NCI-H82 treated with DMSO at 0.1 percent for 48 hours (cell line): ENCODE measurements around the gene PTPRR.
"Not testable (repeated sequence)": the region's sequence is repeated elsewhere in the genome, so short reads cannot be mapped to it uniquely, and the experiment has no call there.

ENCODE experiments used
- DNase-seq: peaks from one replicate; lab custom pipeline; 2025; ENCODE audit not compliant: unreplicated experiment; lab: John Stamatoyannopoulos, UW

Gene PTPRR

GRCh38 chr12:70754330-70754741, 166.2 kb downstream of the PTPRR start:
- no peak for DNase-seq

DNA sequence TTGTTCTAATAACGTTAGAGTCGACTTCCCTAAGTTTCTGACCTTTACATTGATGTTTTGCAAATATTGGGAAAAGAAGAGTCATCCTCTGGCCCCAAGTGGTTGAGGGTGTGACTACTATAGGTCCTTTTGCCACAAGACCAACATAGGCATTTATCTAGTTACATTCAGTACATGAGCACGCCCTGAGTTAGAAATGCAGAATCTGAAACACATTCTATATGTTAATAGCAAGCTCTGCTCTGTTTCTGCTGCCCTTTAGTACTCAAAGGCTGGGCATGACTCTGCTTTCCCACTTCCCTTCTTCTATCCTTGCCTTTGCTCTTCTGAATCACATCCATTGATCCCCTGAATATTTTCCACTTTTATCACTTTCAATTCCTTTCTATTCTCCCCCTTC, 168.2 kb downstream of the PTPRR start:
- no peak for DNase-seq

DNA sequence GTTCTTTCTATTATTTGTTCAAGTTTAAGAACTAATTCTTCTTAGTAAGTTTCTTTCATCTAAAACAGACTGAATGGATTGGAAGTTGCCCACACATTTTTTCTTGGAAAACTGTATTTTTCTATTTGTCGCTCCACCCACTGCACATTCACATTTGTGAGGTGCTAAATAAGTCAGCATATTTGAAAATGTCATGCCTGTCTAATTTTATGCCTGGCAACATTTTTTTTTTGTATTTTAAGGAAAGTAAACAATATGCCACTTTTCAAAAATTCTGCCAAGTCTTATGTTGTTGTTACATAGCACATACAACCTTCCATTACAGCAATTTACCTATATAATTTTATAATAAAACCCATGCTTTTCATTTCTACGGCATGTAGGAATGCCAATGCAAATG, 170.6 kb downstream of the PTPRR start:
- DNase-seq = no peak

DNA sequence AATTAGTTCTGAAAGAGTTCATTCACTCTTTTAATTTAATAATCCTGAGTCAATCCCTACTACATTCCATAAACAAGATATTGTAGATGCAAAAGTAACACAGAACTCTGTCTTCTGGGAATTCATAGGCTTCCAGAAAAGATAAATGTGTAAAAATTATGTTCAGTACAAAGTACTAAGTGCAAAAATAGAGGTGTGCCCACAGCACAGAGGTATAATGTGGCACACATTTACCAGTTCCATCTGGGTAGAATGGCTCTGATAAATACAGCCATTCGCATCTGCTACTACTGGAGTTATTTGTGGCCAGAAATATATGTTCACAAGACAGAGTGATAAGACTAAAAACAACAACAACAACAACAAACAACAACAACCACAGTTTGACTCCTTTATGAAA, 171.7 kb downstream of the PTPRR start:
- no peak for DNase-seq

DNA sequence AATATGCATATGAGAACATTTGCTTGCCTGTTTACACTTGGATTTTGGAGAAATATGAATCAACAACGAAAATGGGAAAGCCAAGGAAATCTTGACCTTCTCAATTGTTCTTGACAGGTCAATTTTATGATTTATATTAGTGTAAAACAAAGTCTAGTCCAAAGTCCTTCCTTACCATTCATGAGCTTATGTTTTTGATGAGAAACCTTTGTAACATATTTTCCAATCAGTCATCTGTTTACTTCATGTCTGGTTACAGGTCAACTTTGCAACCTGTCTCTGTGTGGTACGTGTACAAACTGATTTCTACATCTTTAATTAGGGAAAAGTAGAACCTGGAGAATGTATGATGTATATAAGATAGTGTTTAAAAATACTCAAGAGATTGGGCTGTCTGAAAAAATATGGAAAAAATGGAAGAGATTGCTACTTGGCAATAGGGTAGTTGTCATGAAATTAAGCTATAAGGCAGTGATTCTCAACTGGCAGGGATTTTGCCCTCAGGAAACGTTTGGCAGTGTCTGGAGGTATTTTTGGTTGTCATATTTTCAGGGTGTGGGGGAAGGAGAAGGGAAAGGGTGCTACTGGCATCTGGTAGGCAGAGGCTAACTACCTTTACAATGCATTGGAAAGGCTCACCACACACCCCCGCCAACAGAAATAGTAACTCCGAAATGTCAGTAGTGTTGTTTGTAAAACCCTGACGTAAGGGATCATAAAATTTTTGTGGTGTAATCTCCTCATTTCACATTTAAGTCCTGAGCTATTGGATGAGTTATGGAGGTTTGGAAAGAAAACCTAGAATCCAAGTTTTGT, 172.9 kb downstream of the PTPRR start:
- DNase-seq = no peak

DNA sequence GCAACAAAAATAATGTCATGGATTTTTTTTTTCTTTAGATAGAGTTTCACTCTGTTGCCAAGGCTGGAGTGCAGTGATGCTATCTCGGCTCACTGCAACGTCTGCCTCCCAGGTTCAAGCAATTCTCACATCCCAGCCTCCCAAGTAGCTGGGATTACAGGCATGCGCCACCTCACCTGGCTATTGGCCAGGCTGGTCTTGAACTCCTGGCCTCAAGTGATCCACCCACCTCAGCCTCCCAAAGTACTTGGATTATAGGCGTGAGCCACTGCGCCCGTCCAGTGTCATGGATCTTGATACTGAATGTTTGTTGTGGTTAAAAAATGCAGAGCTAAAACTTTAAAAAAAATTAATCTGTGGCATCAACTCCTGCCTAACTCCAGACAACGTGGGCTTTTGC, 175.5 kb downstream of the PTPRR start:
- no peak for DNase-seq

DNA sequence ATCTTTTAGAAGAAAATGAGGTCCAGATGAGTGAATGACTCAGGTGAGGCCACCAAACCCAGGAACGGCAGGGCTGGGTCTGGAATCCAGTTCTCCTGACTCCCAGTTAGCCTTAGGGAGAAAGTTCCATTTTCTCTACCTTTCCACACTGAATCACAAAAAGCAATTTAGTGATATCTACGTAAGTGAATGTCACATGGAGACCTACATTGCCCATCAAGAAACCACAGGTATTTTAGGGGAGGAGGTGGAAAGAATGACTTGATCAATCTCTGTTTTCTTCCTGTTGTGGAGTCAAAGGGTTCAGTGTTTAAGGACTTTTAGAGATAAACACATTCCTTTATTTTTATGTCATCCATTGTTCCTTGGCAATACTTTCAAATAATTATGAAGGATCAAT, 176.4 kb downstream of the PTPRR start:
- no peak for DNase-seq

DNA sequence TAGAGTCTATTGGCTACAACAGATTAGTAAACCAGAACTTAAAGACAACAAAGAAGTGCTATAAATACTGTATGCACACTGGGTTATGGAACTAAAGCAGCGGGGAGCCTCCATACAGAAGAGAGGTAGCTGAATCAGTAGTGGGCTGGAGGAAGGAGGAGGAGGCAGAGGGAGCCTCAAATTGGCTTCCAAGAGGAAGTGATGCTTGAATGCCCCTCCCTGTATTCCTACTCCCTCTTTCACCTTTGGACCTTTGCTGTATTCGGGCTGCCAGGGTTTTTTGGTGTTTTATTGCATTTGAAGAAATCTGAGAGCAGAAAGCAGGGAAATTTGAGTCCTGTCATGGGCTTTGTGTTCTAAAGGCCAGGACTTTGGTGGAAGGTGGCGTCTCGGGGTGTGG, 179.3 kb downstream of the PTPRR start:
- DNase-seq = no peak

DNA sequence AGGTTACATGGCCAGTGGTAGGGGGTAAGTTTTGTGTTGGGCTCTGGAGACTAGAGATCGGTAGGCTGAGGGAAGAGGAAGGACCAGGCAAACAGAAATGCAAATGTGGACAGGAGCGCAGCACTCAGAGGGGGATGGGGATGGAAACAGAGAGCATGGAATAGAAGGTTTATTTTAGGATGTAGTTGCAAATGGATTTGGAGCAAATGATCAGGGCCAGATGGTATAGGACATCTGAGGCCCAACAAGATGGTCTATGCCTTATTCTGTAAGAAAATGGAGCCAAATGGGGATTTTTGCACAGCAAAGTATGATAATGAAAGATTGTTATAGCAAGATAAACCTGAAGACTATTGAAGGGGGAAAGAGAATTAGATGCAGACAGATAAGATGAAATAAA, 180.8 kb downstream of the PTPRR start:
- DNase-seq = no peak

- DNase-seq = no peak
Observed at GRCh38 chr12:70736351-70737133, 184.0 kb downstream of the PTPRR start.

DNA sequence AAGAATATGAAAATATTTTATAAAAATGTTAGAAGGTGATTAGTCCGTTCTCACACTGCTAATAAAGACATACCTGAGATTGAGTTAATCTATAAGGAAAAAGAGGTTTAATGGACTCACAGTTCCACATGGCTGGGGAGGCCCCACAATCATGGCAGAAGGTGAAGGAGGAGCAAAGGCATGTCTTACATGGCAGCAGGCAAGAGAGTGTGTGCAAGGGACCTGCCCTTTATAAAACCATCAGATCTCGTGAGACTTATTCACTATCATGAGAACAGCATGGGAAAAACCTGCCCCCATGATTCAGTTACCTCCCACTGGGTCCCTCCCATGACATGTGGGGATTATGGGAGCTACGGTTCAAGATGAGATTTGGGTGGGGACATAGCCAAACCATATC, 185.3 kb downstream of the PTPRR start:
- DNase-seq = not testable (repeated sequence)

- peak; percentile 15 for DNase-seq
Observed at GRCh38 chr12:70733385-70733784, 187.2 kb downstream of the PTPRR start.

GRCh38 chr12:70732287-70732686, 188.3 kb downstream of the PTPRR start:
- no peak for DNase-seq

DNA sequence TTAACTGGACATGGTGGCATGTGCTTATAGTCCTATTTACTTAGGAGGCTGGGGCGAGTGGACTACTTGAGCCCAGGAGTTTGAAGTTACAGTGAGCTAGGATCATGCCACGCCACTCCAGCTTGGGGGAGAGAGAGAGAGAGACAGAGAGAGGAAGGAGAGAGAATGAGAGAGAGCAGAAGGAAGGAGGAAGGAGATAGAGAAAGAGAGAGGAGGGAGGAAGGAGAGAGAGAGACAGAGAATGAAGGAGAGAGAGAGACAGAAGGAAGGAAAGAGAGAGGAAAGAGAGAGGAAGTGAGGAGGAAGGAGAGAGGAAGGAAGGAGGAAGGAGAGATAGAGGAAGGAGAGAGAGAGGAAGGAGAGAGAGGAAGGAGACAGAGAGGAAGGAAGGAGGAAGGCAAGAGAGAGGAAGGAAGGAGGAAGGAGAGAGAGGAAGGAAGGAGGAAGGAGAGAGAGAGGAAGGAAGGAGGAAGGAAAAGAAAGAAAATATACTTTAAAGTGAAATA, 189.8 kb downstream of the PTPRR start:
- DNase-seq = no peak

- DNase-seq = no peak
Observed at GRCh38 chr12:70724444-70724843, 196.1 kb downstream of the PTPRR start.

DNA sequence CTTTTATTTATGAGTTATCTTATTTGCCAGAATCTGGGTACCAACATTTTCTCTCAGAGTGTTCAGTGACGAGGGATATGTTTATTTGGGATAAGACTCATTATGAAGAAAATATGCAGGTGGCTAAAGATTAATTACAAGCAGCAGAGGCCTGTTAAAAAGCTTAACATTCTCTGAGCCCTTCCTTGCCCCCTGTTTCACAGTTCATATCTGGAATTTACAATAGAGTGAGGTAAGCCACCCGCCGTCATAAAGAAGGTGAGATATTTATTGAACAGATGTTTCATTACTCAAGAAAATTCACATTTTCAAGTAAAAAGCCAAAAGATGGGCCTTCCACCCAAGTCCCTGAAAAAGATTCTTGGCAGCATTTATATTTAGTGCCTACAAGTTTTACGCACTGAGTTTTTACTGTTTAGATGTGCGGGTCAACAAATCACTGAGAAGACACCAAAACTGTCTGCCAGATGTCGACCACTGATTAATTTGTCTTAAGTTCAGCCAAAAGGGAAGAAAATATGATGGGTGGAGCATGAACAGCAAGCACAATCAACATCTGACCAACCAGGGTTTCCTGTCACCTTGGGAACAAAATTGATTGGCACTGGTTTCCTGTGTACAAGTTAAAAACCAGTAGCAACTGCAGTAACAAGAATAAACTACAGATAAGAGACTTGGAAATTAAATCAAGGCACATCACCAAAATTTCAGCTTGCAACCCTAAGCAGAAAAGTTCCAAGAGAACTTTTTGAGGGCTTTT, 197.8 kb downstream of the PTPRR start:
- no peak for DNase-seq

- no peak for DNase-seq
Observed at GRCh38 chr12:70721656-70722357, 198.7 kb downstream of the PTPRR start.

DNA sequence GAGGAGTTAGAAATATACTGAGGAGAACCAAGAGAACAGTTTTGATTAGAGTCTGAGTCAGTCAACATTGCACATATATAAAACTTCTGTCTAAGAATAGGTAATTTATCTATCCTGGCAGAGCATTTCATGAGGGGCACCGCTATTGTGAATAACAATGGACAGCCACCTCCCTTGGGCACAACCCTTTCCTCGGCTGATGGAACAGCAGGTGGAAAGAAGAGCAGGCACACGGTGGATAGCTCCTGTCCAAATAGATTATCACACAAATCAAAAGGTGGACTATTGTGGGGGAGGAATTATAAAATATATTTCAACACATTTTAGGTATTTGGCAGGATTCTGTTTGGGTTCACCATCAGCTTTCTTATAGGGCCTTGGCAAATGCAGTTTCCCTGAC, 199.3 kb downstream of the PTPRR start:
- no peak for DNase-seq

GRCh38 chr12:70719672-70720420, 200.7 kb downstream of the PTPRR start:
- peak; percentile 19 for DNase-seq

DNA sequence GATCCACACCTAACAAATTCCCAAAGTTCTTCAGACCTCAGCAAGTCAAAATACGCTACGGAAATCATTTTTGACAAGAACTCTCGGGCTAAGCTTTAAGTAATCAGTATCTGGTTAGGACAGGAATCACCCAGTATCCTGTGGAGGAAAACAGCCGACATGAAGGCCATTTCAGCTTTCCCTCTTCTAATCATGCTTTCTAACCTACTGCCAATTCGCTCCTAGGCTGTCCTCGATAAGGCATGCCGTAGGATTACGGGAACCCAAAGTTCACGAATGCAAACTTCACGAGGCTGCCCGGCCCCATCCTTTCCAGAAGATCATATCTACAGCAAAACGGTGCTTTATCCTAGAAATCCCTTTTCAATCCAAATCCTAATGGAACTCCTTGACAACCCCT, 201.5 kb downstream of the PTPRR start:
- DNase-seq = no peak
